ENCODE data around the gene LNX2. TPM values are rescaled to one million over a fixed set of nuclear protein-coding genes. Genes with fewer than 3 reads are reported as not detected.

Gene LNX2
- total RNA-seq, 2 experiments from 2014 or later: 4.7 to 4.8 TPM

DNA sequence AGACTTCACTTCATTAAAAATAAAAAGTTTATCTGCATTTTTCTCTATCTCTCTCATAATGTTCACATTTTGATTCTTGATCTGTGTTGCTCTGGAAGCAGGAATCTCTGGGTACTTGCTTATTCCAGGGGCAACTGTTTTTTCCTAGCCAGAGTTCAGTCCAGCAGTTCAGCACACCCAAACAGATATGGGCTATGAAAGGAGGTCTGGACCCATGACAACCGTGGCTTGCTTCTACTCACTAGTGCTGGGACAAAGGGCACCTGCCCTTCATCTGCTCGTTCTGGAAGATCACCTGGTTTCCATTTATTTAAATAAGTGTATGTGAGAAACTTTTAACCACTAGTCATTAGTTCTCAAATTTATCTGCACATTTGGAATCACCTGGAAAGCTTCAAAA is 37.4 kb upstream of the LNX2 start:
- no peaks in the 10 kb centered on the region for H3K4me1 Mint-ChIP-seq

DNA sequence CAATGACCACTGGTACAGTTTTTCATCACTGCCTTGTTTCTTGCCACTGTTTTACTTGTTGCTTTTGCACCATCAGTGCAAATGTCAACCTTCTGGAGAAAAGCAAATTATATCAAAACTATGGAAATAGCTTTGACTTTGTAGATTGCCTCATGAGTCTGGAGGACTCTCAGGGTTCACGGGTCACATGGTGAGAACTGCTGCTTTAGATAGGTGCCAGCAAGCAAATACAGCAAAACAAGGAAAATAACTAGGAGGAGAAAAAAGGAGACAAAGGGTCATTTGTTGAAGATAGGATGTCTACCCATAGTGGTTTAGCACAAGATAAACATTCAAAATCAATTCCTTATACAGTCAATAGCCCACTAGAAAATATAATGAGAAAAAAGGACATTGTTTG is 34.5 kb upstream of the LNX2 start:
- H3K4me3 Mint-ChIP-seq: no peak overlapping the region
- H3K4me1 Mint-ChIP-seq: no peaks in the 10 kb centered on the region
- intact Hi-C loops (cut with DNase I, micrococcal nuclease): no loop called here
- DNase-seq (no peak), ATAC-seq (no peak)
- H3K27ac Mint-ChIP-seq: no peak overlapping the region
- H3K9me3 Mint-ChIP-seq (ENCODE audit: low read depth): peaks cover 5% of the 10 kb centered on the region
- ChIA-PET CTCF (interaction anchor here (2.0 kb wide), 1 partner anchor 12 kb away, joined by 7 read pairs; no protein-coding TSS in a partner anchor), POLR2A (no interaction called here)
- no peaks in the 10 kb centered on the region for H3K27me3 Mint-ChIP-seq
- H3K36me3 Mint-ChIP-seq (ENCODE audit: low read depth): peaks cover 32% of the 10 kb centered on the region

More for the DNA sequence above, 37.4 kb upstream of the LNX2 start:
- Mint-ChIP-seq H3K36me3 (ENCODE audit: low read depth) (peaks cover 20% of the 10 kb centered on the region), H3K27me3 (no peaks in the 10 kb centered on the region), H3K4me3 (no peak overlapping the region), H3K27ac (no peak overlapping the region), H3K9me3 (ENCODE audit: low read depth) (no peaks in the 10 kb centered on the region)
- intact Hi-C loops (cut with DNase I, micrococcal nuclease): no loop called here
- no peak for ATAC-seq
- CTCF ChIA-PET: interaction anchor here (0.6 to 1.2 kb wide), 2 partner anchors 21 to 38 kb away, joined by 3 to 4 read pairs; no protein-coding TSS in a partner anchor
- POLR2A ChIA-PET: no interaction called here
- DNase-seq: no peak

GRCh38 chr13:27654059-27654458 is 33.7 kb upstream of the LNX2 start:
- peaks cover 37% of the 10 kb centered on the region for H3K36me3 Mint-ChIP-seq (ENCODE audit: low read depth)
- H3K27me3 Mint-ChIP-seq: no peaks in the 10 kb centered on the region
- no peaks in the 10 kb centered on the region for H3K4me1 Mint-ChIP-seq
- ATAC-seq (no peak), DNase-seq (no peak)
- H3K9me3 Mint-ChIP-seq (ENCODE audit: low read depth): peaks cover 9% of the 10 kb centered on the region
- POLR2A ChIA-PET: interaction anchor here (0.6 kb wide), 1 partner anchor 28 kb away, joined by 3 read pairs; no protein-coding TSS in a partner anchor
- no peak overlapping the region for H3K27ac Mint-ChIP-seq
- intact Hi-C loops (cut with DNase I, micrococcal nuclease): no loop called here
- CTCF ChIA-PET: interaction anchor here (1.2 to 2.0 kb wide), 2 partner anchors 9 to 11 kb away, joined by 3 to 7 read pairs; no protein-coding TSS in a partner anchor
- no peak overlapping the region for H3K4me3 Mint-ChIP-seq

GRCh38 chr13:27650312-27650711 is 30.0 kb upstream of the LNX2 start:
- no peak for DNase-seq
- intact Hi-C loops (cut with DNase I, micrococcal nuclease): no loop called here

DNA sequence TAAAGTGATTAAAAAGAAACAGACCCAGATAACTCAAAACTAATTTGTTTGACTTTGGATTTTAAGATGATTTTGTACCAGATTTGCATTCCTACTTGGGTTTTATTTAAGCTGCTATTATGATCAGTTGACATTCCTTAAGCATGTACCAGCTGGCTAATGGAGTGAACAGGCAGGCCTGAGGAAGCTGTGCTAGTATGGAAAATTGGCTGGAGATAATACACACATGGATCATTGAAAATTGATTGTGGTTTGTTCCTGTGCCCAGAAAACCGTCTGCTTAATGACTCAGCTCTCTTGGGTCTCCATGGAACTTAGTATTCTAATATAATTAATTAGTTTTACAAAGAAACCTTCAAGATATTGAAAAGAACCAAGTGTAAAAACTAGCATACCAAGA is 24.0 kb upstream of the LNX2 start:
- H3K4me1 Mint-ChIP-seq: peaks cover 20% of the 10 kb centered on the region
- H3K36me3 Mint-ChIP-seq (ENCODE audit: low read depth): peaks cover 31% of the 10 kb centered on the region
- CTCF ChIA-PET: no interaction called here
- DNase-seq (no peak), ATAC-seq (no peak)
- no peaks in the 10 kb centered on the region for H3K27me3 Mint-ChIP-seq
- intact Hi-C loops (cut with DNase I, micrococcal nuclease): no loop called here
- no peak overlapping the region for H3K4me3 Mint-ChIP-seq
- H3K9me3 Mint-ChIP-seq (ENCODE audit: low read depth): peaks cover 2% of the 10 kb centered on the region
- POLR2A ChIA-PET: interaction anchor here (0.5 kb wide), 1 partner anchor 175 kb away, joined by 3 read pairs; no protein-coding TSS in a partner anchor
- H3K27ac Mint-ChIP-seq: no peak overlapping the region

More at GRCh38 chr13:27650312-27650711, 30.0 kb upstream of the LNX2 start:
- Mint-ChIP-seq H3K4me1 (no peaks in the 10 kb centered on the region), H3K27me3 (no peaks in the 10 kb centered on the region), H3K36me3 (ENCODE audit: low read depth) (peaks cover 48% of the 10 kb centered on the region), H3K9me3 (ENCODE audit: low read depth) (peaks cover 11% of the 10 kb centered on the region), H3K4me3 (no peak overlapping the region), H3K27ac (no peak overlapping the region)
- POLR2A ChIA-PET: no interaction called here
- ATAC-seq: no peak
- CTCF ChIA-PET: interaction anchor here (1.9 kb wide), 1 partner anchor 12 kb away, joined by 6 read pairs; no protein-coding TSS in a partner anchor

GRCh38 chr13:27643334-27644132 is 23.2 kb upstream of the LNX2 start:
- H3K4me1 Mint-ChIP-seq: peaks cover 22% of the 10 kb centered on the region
- H3K36me3 Mint-ChIP-seq (ENCODE audit: low read depth): peaks cover 25% of the 10 kb centered on the region
- CTCF ChIA-PET: interaction anchor here (1.0 to 1.5 kb wide), 3 partner anchors 10 to 199 kb away, joined by 3 to 7 read pairs (median 4); no protein-coding TSS in a partner anchor
- peak; percentile 47 for ATAC-seq
- H3K9me3 Mint-ChIP-seq (ENCODE audit: low read depth): peaks cover 2% of the 10 kb centered on the region
- H3K27ac Mint-ChIP-seq: no peak overlapping the region
- no peak for DNase-seq
- no peaks in the 10 kb centered on the region for H3K27me3 Mint-ChIP-seq
- no peak overlapping the region for H3K4me3 Mint-ChIP-seq
- POLR2A ChIA-PET: interaction anchor here (0.6 kb wide), 1 partner anchor 536 kb away, joined by 3 read pairs; no protein-coding TSS in a partner anchor
- intact Hi-C loops (cut with DNase I, micrococcal nuclease): no loop called here

DNA sequence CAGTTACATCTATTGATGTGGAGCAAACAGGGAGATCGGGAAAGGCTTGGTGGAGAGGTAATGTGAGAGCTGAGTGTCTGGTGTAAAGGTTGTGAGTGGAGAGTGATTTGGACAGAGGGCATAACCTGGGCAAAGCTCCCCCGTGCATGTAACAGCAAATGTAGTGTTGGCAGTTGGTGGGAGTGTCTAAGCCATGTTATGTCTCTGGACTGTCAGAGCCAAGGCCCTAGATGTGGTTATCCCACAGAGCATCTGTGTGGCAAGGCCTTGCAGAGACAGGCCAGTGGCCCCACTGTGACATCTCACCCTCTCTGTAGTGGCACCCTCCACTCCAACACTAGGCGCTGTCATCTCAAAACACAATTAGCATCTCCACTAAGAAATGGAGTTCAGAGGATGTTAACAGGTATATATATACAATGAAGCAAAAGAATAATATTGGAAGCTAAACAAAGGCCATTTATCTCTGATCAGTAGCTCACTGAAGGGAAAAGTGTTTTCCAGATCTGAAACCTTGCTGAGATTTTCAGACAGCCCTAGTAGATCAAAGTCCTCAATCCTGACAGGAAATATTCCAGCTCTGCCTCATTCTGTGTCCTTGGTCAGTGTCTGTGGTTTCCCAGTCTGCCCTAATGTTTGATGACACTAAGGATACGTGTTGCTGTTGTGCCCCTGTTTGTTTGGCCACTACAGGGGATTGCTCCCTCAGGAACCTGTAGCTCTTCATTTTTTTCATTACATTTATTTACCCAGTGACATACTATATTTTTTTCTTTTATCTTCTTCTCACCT is 21.6 kb upstream of the LNX2 start:
- Mint-ChIP-seq H3K4me1 (peaks cover 31% of the 10 kb centered on the region), H3K36me3 (ENCODE audit: low read depth) (peaks cover 21% of the 10 kb centered on the region), H3K4me3 (no peak overlapping the region), H3K27me3 (no peaks in the 10 kb centered on the region), H3K9me3 (ENCODE audit: low read depth) (no peaks in the 10 kb centered on the region), H3K27ac (no peak overlapping the region)
- ATAC-seq: no peak
- no peak for DNase-seq
- intact Hi-C loops (cut with DNase I, micrococcal nuclease): no loop called here
- ChIA-PET POLR2A (interaction anchor here (0.6 kb wide), 1 partner anchor 33 kb away, joined by 3 read pairs; no protein-coding TSS in a partner anchor), CTCF (interaction anchor here (1.6 kb wide), 1 partner anchor 12 kb away, joined by 5 read pairs; no protein-coding TSS in a partner anchor)

DNA sequence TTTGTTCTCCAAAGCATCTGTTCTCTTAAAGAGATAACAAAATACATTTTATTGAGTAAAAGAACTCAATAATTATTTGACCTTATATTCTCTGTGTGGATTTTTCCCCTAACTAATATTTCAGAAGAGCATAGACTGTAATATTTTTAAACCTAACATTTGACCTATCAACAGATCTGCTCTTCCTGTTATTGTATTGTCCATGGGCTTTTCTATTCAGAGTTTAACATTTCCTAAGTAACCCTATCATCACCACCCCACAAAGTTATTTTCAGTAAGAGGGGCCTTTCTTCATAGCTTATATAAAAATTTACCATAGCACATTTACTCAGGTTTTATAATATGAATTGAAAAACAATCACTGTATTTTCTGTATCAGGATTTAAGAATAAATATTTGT is 18.9 kb upstream of the LNX2 start:
- Mint-ChIP-seq H3K4me1 (peaks cover 43% of the 10 kb centered on the region), H3K4me3 (no peak overlapping the region), H3K36me3 (ENCODE audit: low read depth) (peaks cover 12% of the 10 kb centered on the region), H3K9me3 (ENCODE audit: low read depth) (no peaks in the 10 kb centered on the region), H3K27ac (no peak overlapping the region), H3K27me3 (no peaks in the 10 kb centered on the region)
- ChIA-PET CTCF (interaction anchor here (0.8 to 1.3 kb wide), 4 partner anchors 10 to 259 kb away, joined by 3 to 6 read pairs (median 3); no protein-coding TSS in a partner anchor), POLR2A (no interaction called here)
- ATAC-seq (no peak), DNase-seq (no peak)
- intact Hi-C loops (cut with DNase I, micrococcal nuclease): no loop called here

DNA sequence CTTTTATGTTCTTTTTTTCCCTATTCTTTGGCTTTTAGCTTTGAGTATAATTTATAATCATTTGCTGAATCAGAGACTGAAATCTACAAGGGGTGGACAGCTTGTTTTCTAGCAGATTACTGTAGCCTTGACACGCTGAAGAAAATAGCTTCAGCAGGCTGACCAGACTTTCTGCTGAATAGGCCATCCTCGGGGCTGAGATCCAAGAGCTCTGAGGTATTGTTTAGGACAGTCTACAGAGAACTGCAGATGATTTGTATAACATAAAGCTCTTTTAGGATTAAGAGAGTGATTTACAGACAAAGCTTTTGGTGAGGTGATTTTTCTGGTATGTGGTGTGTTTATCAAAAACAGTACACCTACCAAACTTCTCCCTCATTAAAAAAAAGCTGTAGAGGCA is 18.2 kb upstream of the LNX2 start:
- POLR2A ChIA-PET: interaction anchor here (0.5 kb wide), 1 partner anchor 581 kb away, joined by 4 read pairs; no protein-coding TSS in a partner anchor
- CTCF ChIA-PET: interaction anchor here (1.2 to 1.3 kb wide), 3 partner anchors 10 to 188 kb away, joined by 3 to 6 read pairs (median 3); no protein-coding TSS in a partner anchor
- intact Hi-C loops (cut with DNase I, micrococcal nuclease): no loop called here
- H3K36me3 Mint-ChIP-seq (ENCODE audit: low read depth): peaks cover 12% of the 10 kb centered on the region
- H3K27ac Mint-ChIP-seq: no peak overlapping the region
- H3K4me1 Mint-ChIP-seq: peaks cover 41% of the 10 kb centered on the region
- no peaks in the 10 kb centered on the region for H3K27me3 Mint-ChIP-seq
- DNase-seq (no peak), ATAC-seq (no peak)
- no peak overlapping the region for H3K4me3 Mint-ChIP-seq
- no peaks in the 10 kb centered on the region for H3K9me3 Mint-ChIP-seq (ENCODE audit: low read depth)

DNA sequence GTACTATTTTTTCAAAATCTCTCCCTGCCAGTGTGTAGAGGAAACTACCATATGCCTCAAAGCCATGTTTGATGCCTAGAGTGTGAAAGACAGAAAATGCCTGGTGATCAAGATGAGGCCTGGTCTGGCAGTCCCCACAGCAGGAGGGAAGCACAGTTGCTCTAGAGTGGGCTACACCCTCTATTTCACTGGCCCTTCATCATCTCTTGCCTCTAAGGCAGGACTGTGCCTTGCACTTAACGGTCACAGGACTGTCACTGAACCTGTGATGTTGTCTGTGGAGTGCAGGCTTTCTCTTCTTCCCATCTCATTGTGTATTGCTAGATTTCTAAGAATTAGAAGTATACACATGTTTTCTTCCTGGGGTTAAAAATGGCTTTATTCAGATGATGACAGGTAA is 17.7 kb upstream of the LNX2 start:
- intact Hi-C loops (cut with DNase I, micrococcal nuclease): no loop called here
- DNase-seq (no peak), ATAC-seq (no peak)
- Mint-ChIP-seq H3K4me1 (peaks cover 39% of the 10 kb centered on the region), H3K9me3 (ENCODE audit: low read depth) (no peaks in the 10 kb centered on the region), H3K27me3 (no peaks in the 10 kb centered on the region), H3K4me3 (no peak overlapping the region), H3K27ac (no peak overlapping the region), H3K36me3 (ENCODE audit: low read depth) (peaks cover 12% of the 10 kb centered on the region)
- CTCF ChIA-PET: interaction anchor here (1.3 kb wide), 1 partner anchor 12 kb away, joined by 6 read pairs; no protein-coding TSS in a partner anchor
- POLR2A ChIA-PET: no interaction called here

- intact Hi-C loops (cut with DNase I, micrococcal nuclease): no loop called here
- Mint-ChIP-seq H3K4me1 (peaks cover 39% of the 10 kb centered on the region), H3K4me3 (no peak overlapping the region), H3K36me3 (ENCODE audit: low read depth) (peaks cover 16% of the 10 kb centered on the region), H3K9me3 (ENCODE audit: low read depth) (no peaks in the 10 kb centered on the region), H3K27ac (no peak overlapping the region), H3K27me3 (no peaks in the 10 kb centered on the region)
- no peak for ATAC-seq
- ChIA-PET CTCF (interaction anchor here (0.7 kb wide), 1 partner anchor 20 kb away, joined by 4 read pairs; no protein-coding TSS in a partner anchor), POLR2A (interaction anchor here (0.8 kb wide), 1 partner anchor 16 kb away, joined by 3 read pairs; no protein-coding TSS in a partner anchor)
- DNase-seq: no peak
Observed at GRCh38 chr13:27637289-27637626, 16.9 kb upstream of the LNX2 start.

Measured in activated CD4-positive, alpha-beta T cell treated with anti-CD3 and anti-CD28 coated beads for 36 hours (primary cell).